SIG-M5 treated with dmso at 0.1 percent for 504 hours (cell line): ENCODE data around the gene ERMAP.
"Not testable (repeated sequence)": the region's sequence is repeated elsewhere in the genome, so short reads cannot be mapped to it uniquely, and the experiment has no call there.

Experiments used
- DNase-seq: peaks from one replicate; lab custom pipeline; 2025; ENCODE audit not compliant: unreplicated experiment; lab: John Stamatoyannopoulos, UW

ERMAP gene

GRCh38 chr1:42869254-42869653, 52.3 kb downstream of the ERMAP start:
- DNase-seq: not testable (repeated sequence)

- DNase-seq: not testable (repeated sequence)
Observed at GRCh38 chr1:42869751-42870150, 52.8 kb downstream of the ERMAP start.

- not testable (repeated sequence) for DNase-seq
Observed at GRCh38 chr1:42873108-42873507, 56.2 kb downstream of the ERMAP start.

GRCh38 chr1:42873670-42874069, 56.7 kb downstream of the ERMAP start:
- no peak for DNase-seq

GRCh38 chr1:42876009-42876408, 59.1 kb downstream of the ERMAP start:
- no peak for DNase-seq

- DNase-seq: no peak
Observed at GRCh38 chr1:42877380-42877779, 60.5 kb downstream of the ERMAP start.

DNA sequence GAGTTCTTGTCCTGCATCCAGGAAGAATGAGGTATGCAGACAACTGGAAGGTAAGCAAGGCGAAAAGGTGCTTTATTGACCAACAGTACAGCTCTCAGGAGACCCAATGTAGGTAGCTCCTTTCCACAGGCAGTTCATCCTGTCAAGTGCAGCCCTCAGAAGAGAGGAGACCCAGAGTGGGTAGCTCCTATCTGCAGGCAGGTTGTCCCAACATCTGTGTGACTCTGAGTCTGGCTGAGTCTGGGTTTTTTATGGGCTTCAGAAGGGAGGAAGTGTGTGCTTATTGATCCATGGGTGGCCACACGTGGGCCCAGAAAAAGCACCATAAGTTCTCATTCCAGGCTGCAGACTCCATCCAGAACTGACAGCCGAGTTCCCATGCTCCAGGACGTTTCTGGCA, 63.5 kb downstream of the ERMAP start:
- DNase-seq: no peak

GRCh38 chr1:42886046-42886739, 69.3 kb downstream of the ERMAP start:
- DNase-seq: no peak

DNA sequence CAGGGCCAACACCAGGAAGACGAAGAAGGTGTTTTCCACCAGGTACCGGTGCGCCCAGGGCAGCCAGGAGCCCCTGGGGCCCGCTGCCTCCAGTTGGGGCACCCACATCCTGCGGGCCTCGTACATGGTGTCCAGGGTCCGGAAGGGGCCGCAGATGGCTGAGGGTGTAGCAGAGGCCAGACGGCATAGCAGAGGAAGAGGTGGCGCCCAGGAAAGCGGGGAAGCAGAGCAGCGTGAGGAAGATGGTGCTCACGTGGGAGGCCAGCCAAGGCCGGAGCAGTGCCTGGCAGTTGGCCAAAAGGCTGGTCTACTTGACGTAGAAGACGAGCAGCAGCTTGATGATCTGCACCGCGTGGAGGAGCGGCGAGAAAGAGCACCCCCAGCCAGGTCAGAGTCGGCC, 69.9 kb downstream of the ERMAP start:
- DNase-seq: no peak

GRCh38 chr1:42887366-42887765, 70.4 kb downstream of the ERMAP start:
- DNase-seq: no peak

DNA sequence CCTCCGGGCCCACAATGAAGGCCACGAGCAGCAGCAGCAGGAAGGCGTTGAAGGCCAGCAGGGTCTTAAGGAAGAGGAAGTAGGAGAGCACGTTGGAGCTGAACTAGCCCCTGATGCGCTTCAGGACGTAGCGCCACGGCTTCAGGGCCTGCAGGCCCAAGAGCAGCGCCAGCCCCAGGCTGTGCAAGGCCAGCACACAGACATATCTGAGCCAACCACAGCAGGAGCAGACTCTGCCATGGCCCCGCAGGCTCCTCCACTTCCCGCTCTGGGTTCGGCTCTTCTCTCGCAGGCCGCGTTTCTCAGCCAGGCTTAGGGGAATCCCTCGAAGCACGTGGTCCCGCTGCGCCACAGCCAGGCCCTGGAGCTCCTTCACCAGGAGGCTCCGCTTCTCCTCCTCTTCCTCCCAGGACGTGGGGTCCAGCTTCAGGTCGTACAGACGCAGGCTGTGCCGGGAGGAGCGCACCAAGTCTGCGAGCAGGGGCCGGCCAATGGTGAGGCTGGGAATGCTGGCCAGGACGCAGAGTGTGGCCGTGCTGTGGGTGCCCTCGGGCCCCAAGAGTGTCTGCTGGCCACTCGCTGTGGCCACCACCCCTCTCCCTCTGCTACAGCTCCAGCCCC, 71.2 kb downstream of the ERMAP start:
- no peak for DNase-seq

- DNase-seq: no peak
Observed at GRCh38 chr1:42889264-42889663, 72.3 kb downstream of the ERMAP start.

GRCh38 chr1:42891465-42892138, 74.7 kb downstream of the ERMAP start:
- no peak for DNase-seq
